Measurements from ENCODE around the gene TEX38.
"Not testable (repeated sequence)": the region's sequence is repeated elsewhere in the genome, so short reads cannot be mapped to it uniquely, and the experiment has no call there.

The TEX38 gene

GRCh38 chr1:46690931-46691421 is 19.3 kb downstream of the TEX38 start:
- Histone ChIP-seq H3K4me3 (ENCODE audit: low read depth, low read length) (no peak overlapping the region), H3K4me1 (ENCODE audit: control insufficient read depth, insufficient read depth, low read length) (no peaks in the 10 kb centered on the region), H3K9me3 (ENCODE audit: control insufficient read depth, insufficient read depth, low read length) (no peaks in the 10 kb centered on the region), H3K9ac (ENCODE audit: low read depth, low read length) (no peak overlapping the region), H3K36me3 (ENCODE audit: control insufficient read depth, insufficient read depth, low read length) (peaks cover 40% of the 10 kb centered on the region), H3K27me3 (ENCODE audit: control insufficient read depth, insufficient read depth, low read length) (no peaks in the 10 kb centered on the region)

- no peaks in the 10 kb centered on the region for H3K27me3 ChIP-seq (ENCODE audit: control insufficient read depth, insufficient read depth, low read length)
- H3K36me3 ChIP-seq (ENCODE audit: control insufficient read depth, insufficient read depth, low read length): peaks cover 33% of the 10 kb centered on the region
- H3K4me1 ChIP-seq (ENCODE audit: control insufficient read depth, insufficient read depth, low read length): no peaks in the 10 kb centered on the region
- H3K9ac ChIP-seq (ENCODE audit: low read depth, low read length): no peak overlapping the region
- H3K4me3 ChIP-seq (ENCODE audit: low read depth, low read length): no peak overlapping the region
- H3K9me3 ChIP-seq (ENCODE audit: control insufficient read depth, insufficient read depth, low read length): no peaks in the 10 kb centered on the region
Measured at GRCh38 chr1:46691997-46692790, 20.5 kb downstream of the TEX38 start.

GRCh38 chr1:46692811-46693770 is 21.4 kb downstream of the TEX38 start:
- H3K4me1 ChIP-seq (ENCODE audit: control insufficient read depth, insufficient read depth, low read length): no peaks in the 10 kb centered on the region
- peaks cover 28% of the 10 kb centered on the region for H3K36me3 ChIP-seq (ENCODE audit: control insufficient read depth, insufficient read depth, low read length)
- H3K27me3 ChIP-seq (ENCODE audit: control insufficient read depth, insufficient read depth, low read length): no peaks in the 10 kb centered on the region
- no peaks in the 10 kb centered on the region for H3K9me3 ChIP-seq (ENCODE audit: control insufficient read depth, insufficient read depth, low read length)
- no peak overlapping the region for H3K4me3 ChIP-seq (ENCODE audit: low read depth, low read length)
- H3K9ac ChIP-seq (ENCODE audit: low read depth, low read length): no peak overlapping the region

GRCh38 chr1:46694676-46695075 is 23.0 kb downstream of the TEX38 start:
- not testable (repeated sequence) for H3K27me3 ChIP-seq (ENCODE audit: control insufficient read depth, insufficient read depth, low read length); H3K4me3 ChIP-seq (ENCODE audit: low read depth, low read length); H3K9ac ChIP-seq (ENCODE audit: low read depth, low read length); H3K9me3 ChIP-seq (ENCODE audit: control insufficient read depth, insufficient read depth, low read length); H3K4me1 ChIP-seq (ENCODE audit: control insufficient read depth, insufficient read depth, low read length)
- H3K36me3 ChIP-seq (ENCODE audit: control insufficient read depth, insufficient read depth, low read length): peaks cover 18% of the 10 kb centered on the region

- no peak overlapping the region for H3K4me3 ChIP-seq (ENCODE audit: low read depth, low read length)
- H3K9ac ChIP-seq (ENCODE audit: low read depth, low read length): no peak overlapping the region
- no peaks in the 10 kb centered on the region for H3K9me3 ChIP-seq (ENCODE audit: control insufficient read depth, insufficient read depth, low read length)
- H3K27me3 ChIP-seq (ENCODE audit: control insufficient read depth, insufficient read depth, low read length): no peaks in the 10 kb centered on the region
- H3K36me3 ChIP-seq (ENCODE audit: control insufficient read depth, insufficient read depth, low read length): peaks cover 12% of the 10 kb centered on the region
- H3K4me1 ChIP-seq (ENCODE audit: control insufficient read depth, insufficient read depth, low read length): no peaks in the 10 kb centered on the region
Measured at GRCh38 chr1:46697053-46697452, 25.4 kb downstream of the TEX38 start.

- no peak overlapping the region for H3K4me3 ChIP-seq (ENCODE audit: low read depth, low read length)
- peaks cover 12% of the 10 kb centered on the region for H3K36me3 ChIP-seq (ENCODE audit: control insufficient read depth, insufficient read depth, low read length)
- H3K9ac ChIP-seq (ENCODE audit: low read depth, low read length): no peak overlapping the region
- H3K27me3 ChIP-seq (ENCODE audit: control insufficient read depth, insufficient read depth, low read length): no peaks in the 10 kb centered on the region
- no peaks in the 10 kb centered on the region for H3K4me1 ChIP-seq (ENCODE audit: control insufficient read depth, insufficient read depth, low read length)
- no peaks in the 10 kb centered on the region for H3K9me3 ChIP-seq (ENCODE audit: control insufficient read depth, insufficient read depth, low read length)
Measured at GRCh38 chr1:46699666-46700065, 28.0 kb downstream of the TEX38 start.

- Histone ChIP-seq H3K9ac (ENCODE audit: low read depth, low read length) (no peak overlapping the region), H3K36me3 (ENCODE audit: control insufficient read depth, insufficient read depth, low read length) (peaks cover 17% of the 10 kb centered on the region), H3K27me3 (ENCODE audit: control insufficient read depth, insufficient read depth, low read length) (no peaks in the 10 kb centered on the region), H3K4me3 (ENCODE audit: low read depth, low read length) (no peak overlapping the region), H3K4me1 (ENCODE audit: control insufficient read depth, insufficient read depth, low read length) (no peaks in the 10 kb centered on the region), H3K9me3 (ENCODE audit: control insufficient read depth, insufficient read depth, low read length) (no peaks in the 10 kb centered on the region)
Measured at GRCh38 chr1:46703927-46704641, 32.4 kb downstream of the TEX38 start.

GRCh38 chr1:46705408-46705807 is 33.8 kb downstream of the TEX38 start:
- no peak overlapping the region for H3K9ac ChIP-seq (ENCODE audit: low read depth, low read length)
- H3K4me1 ChIP-seq (ENCODE audit: control insufficient read depth, insufficient read depth, low read length): no peaks in the 10 kb centered on the region
- no peaks in the 10 kb centered on the region for H3K9me3 ChIP-seq (ENCODE audit: control insufficient read depth, insufficient read depth, low read length)
- H3K4me3 ChIP-seq (ENCODE audit: low read depth, low read length): no peak overlapping the region
- peaks cover 17% of the 10 kb centered on the region for H3K36me3 ChIP-seq (ENCODE audit: control insufficient read depth, insufficient read depth, low read length)
- no peaks in the 10 kb centered on the region for H3K27me3 ChIP-seq (ENCODE audit: control insufficient read depth, insufficient read depth, low read length)

GRCh38 chr1:46708121-46708520 is 36.5 kb downstream of the TEX38 start:
- H3K36me3 ChIP-seq (ENCODE audit: control insufficient read depth, insufficient read depth, low read length): peaks cover 13% of the 10 kb centered on the region
- H3K4me1 ChIP-seq (ENCODE audit: control insufficient read depth, insufficient read depth, low read length): no peaks in the 10 kb centered on the region
- no peak overlapping the region for H3K9ac ChIP-seq (ENCODE audit: low read depth, low read length)
- H3K27me3 ChIP-seq (ENCODE audit: control insufficient read depth, insufficient read depth, low read length): no peaks in the 10 kb centered on the region
- no peak overlapping the region for H3K4me3 ChIP-seq (ENCODE audit: low read depth, low read length)
- no peaks in the 10 kb centered on the region for H3K9me3 ChIP-seq (ENCODE audit: control insufficient read depth, insufficient read depth, low read length)

GRCh38 chr1:46714976-46715375 is 43.3 kb downstream of the TEX38 start:
- no peaks in the 10 kb centered on the region for H3K27me3 ChIP-seq (ENCODE audit: control insufficient read depth, insufficient read depth, low read length)
- no peak overlapping the region for H3K9ac ChIP-seq (ENCODE audit: low read depth, low read length)
- no peak overlapping the region for H3K4me3 ChIP-seq (ENCODE audit: low read depth, low read length)
- H3K36me3 ChIP-seq (ENCODE audit: control insufficient read depth, insufficient read depth, low read length): peaks cover 7% of the 10 kb centered on the region
- H3K9me3 ChIP-seq (ENCODE audit: control insufficient read depth, insufficient read depth, low read length): no peaks in the 10 kb centered on the region
- peaks cover 15% of the 10 kb centered on the region for H3K4me1 ChIP-seq (ENCODE audit: control insufficient read depth, insufficient read depth, low read length)

GRCh38 chr1:46717654-46718053 is 46.0 kb downstream of the TEX38 start:
- Histone ChIP-seq H3K36me3 (ENCODE audit: control insufficient read depth, insufficient read depth, low read length) (peaks cover 7% of the 10 kb centered on the region), H3K4me1 (ENCODE audit: control insufficient read depth, insufficient read depth, low read length) (peaks cover 15% of the 10 kb centered on the region), H3K27me3 (ENCODE audit: control insufficient read depth, insufficient read depth, low read length) (peaks cover 2% of the 10 kb centered on the region), H3K9me3 (ENCODE audit: control insufficient read depth, insufficient read depth, low read length) (no peaks in the 10 kb centered on the region), H3K4me3 (ENCODE audit: low read depth, low read length) (peak overlapping the region; percentile 86), H3K9ac (ENCODE audit: low read depth, low read length) (peak overlapping the region; percentile 16)
